Measurements from ENCODE around the gene RPE65. TPM values are rescaled to one million over a fixed set of nuclear protein-coding genes. Genes with fewer than 3 reads are reported as not detected.

RPE65 gene
- total RNA-seq, 1 experiment from 2014 or later: not detected

DNA sequence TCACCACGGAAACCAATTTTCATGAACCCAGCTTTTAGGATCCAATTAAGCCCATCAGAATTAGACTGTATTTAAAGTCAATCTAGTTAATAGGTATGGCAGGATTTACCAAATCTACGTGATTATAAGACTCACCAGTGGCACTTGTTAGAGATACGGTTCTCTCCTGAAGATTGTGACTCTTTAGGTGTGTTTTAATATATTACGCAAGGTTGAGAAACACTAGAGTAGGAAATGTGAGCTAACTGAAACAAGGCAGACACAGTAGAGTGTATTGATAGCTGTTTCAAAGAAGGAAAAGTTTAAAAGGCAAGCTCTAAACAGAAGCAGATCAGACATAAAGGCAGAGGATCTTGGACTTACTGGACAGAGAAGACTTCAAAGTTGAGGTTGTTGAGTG, 11.2 kb upstream of the RPE65 start:
- no peaks in the 10 kb centered on the region for H3K79me2 ChIP-seq (ENCODE audit: low read depth)
- no peak overlapping the region for H2AFZ ChIP-seq
- H3K27me3 ChIP-seq (ENCODE audit: insufficient read depth, low read depth): no peaks in the 10 kb centered on the region
- H4K20me1 ChIP-seq (ENCODE audit: insufficient read depth): no peaks in the 10 kb centered on the region
- intact Hi-C loops (cut with micrococcal nuclease; ENCODE audit: unreplicated experiment): no loop called here
- H3K27ac ChIP-seq: no peak overlapping the region
- no peak overlapping the region for H3K4me3 ChIP-seq
- H3K36me3 ChIP-seq (ENCODE audit: low read depth): no peaks in the 10 kb centered on the region
- TF ChIP-seq CTCF (conservative IDR thresholded peaks at IDR 0.05): no peak
- no peak for TF ChIP-seq EZH2 (IDR thresholded peaks at IDR 0.05; ENCODE audit: low read depth)
- no peaks in the 10 kb centered on the region for H3K4me1 ChIP-seq (replicated peaks; ENCODE audit: insufficient read depth)
- no peaks in the 10 kb centered on the region for H3K9me2 ChIP-seq (ENCODE audit: insufficient read depth)
- POLR2A ChIA-PET (ENCODE audit: unreplicated experiment): no interaction called here
- BruUV-seq (replicated peaks): no TSS peak
- H3F3A ChIP-seq (ENCODE audit: insufficient read depth, low read depth): no peaks in the 10 kb centered on the region
- DNase-seq: no peak
- CTCF ChIA-PET: interaction anchor here (0.7 kb wide), 1 partner anchor 83 kb away, joined by 3 read pairs; no protein-coding TSS in a partner anchor
- no peak overlapping the region for H3K4me2 ChIP-seq
- no peaks in the 10 kb centered on the region for H3K9me3 ChIP-seq (ENCODE audit: insufficient read depth, low read depth)

GRCh38 chr1:68459796-68460195, 10.0 kb upstream of the RPE65 start:
- no peaks in the 10 kb centered on the region for H3K4me1 ChIP-seq (replicated peaks; ENCODE audit: insufficient read depth)
- no peak overlapping the region for H3K27ac ChIP-seq
- no peaks in the 10 kb centered on the region for H3K27me3 ChIP-seq (ENCODE audit: insufficient read depth, low read depth)
- DNase-seq: no peak
- CTCF ChIA-PET: no interaction called here
- no peaks in the 10 kb centered on the region for H4K20me1 ChIP-seq (ENCODE audit: insufficient read depth)
- no peaks in the 10 kb centered on the region for H3K9me2 ChIP-seq (ENCODE audit: insufficient read depth)
- H3K79me2 ChIP-seq (ENCODE audit: low read depth): no peaks in the 10 kb centered on the region
- intact Hi-C loops (cut with micrococcal nuclease; ENCODE audit: unreplicated experiment): no loop called here
- H3K36me3 ChIP-seq (ENCODE audit: low read depth): no peaks in the 10 kb centered on the region
- H3K9me3 ChIP-seq (ENCODE audit: insufficient read depth, low read depth): no peaks in the 10 kb centered on the region
- H3F3A ChIP-seq (ENCODE audit: insufficient read depth, low read depth): no peaks in the 10 kb centered on the region
- no peak for TF ChIP-seq CTCF (conservative IDR thresholded peaks at IDR 0.05)
- no peak for TF ChIP-seq EZH2 (IDR thresholded peaks at IDR 0.05; ENCODE audit: low read depth)
- POLR2A ChIA-PET (ENCODE audit: unreplicated experiment): no interaction called here
- no peak overlapping the region for H3K4me3 ChIP-seq
- H3K4me2 ChIP-seq: no peak overlapping the region
- H2AFZ ChIP-seq: no peak overlapping the region
- no TSS peak for BruUV-seq (replicated peaks)

- DNase-seq: no peak
- Histone ChIP-seq H3F3A (ENCODE audit: insufficient read depth, low read depth) (no peaks in the 10 kb centered on the region), H3K4me3 (no peak overlapping the region), H3K4me1 (replicated peaks; ENCODE audit: insufficient read depth) (peaks cover under 1% of the 10 kb centered on the region), H3K9me3 (ENCODE audit: insufficient read depth, low read depth) (no peaks in the 10 kb centered on the region), H3K4me2 (no peak overlapping the region), H4K20me1 (ENCODE audit: insufficient read depth) (no peaks in the 10 kb centered on the region), H3K9me2 (ENCODE audit: insufficient read depth) (no peaks in the 10 kb centered on the region), H3K36me3 (ENCODE audit: low read depth) (no peaks in the 10 kb centered on the region), H3K79me2 (ENCODE audit: low read depth) (no peaks in the 10 kb centered on the region), H3K27ac (no peak overlapping the region), H2AFZ (no peak overlapping the region), H3K27me3 (ENCODE audit: insufficient read depth, low read depth) (no peaks in the 10 kb centered on the region)
- BruUV-seq (replicated peaks): no TSS peak
- ChIA-PET CTCF (no interaction called here), POLR2A (ENCODE audit: unreplicated experiment) (no interaction called here)
- TF ChIP-seq EZH2 (IDR thresholded peaks at IDR 0.05; ENCODE audit: low read depth): no peak
- TF ChIP-seq CTCF (conservative IDR thresholded peaks at IDR 0.05): no peak
- intact Hi-C loops (cut with micrococcal nuclease; ENCODE audit: unreplicated experiment): no loop called here
These were observed 9.3 kb upstream of the RPE65 start for GRCh38 chr1:68459091-68459490.
